ENCODE results near the gene BLMH.

Gene BLMH, protein sequence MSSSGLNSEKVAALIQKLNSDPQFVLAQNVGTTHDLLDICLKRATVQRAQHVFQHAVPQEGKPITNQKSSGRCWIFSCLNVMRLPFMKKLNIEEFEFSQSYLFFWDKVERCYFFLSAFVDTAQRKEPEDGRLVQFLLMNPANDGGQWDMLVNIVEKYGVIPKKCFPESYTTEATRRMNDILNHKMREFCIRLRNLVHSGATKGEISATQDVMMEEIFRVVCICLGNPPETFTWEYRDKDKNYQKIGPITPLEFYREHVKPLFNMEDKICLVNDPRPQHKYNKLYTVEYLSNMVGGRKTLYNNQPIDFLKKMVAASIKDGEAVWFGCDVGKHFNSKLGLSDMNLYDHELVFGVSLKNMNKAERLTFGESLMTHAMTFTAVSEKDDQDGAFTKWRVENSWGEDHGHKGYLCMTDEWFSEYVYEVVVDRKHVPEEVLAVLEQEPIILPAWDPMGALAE
- total RNA-seq = 31.1 reads per million, percentile 57 among the genes with 10 or more reads in this experiment

DNA sequence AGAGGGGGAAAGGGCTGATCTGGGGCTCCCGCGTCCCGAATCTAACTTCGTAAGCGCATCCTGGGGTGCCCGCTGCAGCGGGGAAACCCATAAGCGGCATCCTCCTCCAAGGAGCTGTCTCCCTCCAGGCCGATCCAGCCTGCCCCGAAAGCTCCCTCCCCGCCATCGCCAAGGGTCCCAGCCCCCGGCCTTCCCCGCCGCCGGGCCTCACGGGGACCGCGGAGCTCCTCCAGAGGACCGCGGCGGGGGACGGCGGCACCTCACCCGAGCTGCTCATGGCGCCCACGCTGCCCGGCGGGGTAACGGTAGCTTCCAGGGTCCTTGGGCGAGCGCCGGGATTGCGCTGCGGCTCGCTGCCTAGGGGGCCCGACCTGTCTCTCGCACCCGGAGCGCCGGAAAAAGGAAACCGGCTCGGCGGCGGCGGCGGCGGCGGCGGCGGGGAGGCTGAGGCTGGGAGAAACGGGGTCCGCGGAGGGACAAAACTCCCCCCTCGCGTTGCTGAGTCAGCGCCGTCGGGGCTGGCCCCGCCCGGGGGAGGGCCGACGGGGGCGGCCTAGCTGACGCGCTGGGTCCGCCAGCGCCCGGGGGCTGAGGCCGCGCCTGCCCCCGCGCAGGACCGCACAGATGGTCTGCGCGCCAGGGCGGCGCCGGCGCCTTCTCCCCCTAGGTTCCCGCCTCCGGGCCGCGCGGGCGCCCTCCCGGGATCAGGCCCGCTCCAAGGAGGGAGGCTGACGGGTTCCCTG is at the start of gene BLMH:
Gene BLMH, minus strand, starts transcription at position 402 of the 743 bp plus-strand sequence. Its CDS starts 125 bp downstream, at position 277.
- peak; percentile 70 for DNase-seq

GRCh38 chr17:30340801-30341356 is 49.1 kb upstream of the BLMH start:
- DNase-seq = no peak

DNA sequence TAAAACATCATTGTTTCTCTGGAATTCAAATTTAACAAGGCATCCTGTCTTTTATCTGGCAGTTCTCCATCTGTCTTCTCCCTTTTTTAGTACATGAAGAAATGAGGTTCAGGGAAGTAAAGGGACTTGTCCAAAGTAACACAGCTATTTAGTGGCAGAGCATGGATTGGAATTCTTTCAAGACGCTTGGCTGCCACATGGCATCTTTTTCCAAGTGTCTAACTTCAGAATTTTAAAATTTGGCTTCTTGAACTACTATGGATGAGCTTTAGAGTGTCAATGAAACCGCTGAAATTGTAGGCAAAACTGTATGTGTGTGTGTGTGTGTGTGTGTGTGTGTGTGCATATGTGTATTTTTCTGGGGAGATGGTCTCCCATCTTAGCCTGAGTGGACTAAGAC is 47.3 kb upstream of the BLMH start:
- DNase-seq = no peak

GRCh38 chr17:30337393-30337999 is 45.8 kb upstream of the BLMH start:
- DNase-seq = no peak

DNA sequence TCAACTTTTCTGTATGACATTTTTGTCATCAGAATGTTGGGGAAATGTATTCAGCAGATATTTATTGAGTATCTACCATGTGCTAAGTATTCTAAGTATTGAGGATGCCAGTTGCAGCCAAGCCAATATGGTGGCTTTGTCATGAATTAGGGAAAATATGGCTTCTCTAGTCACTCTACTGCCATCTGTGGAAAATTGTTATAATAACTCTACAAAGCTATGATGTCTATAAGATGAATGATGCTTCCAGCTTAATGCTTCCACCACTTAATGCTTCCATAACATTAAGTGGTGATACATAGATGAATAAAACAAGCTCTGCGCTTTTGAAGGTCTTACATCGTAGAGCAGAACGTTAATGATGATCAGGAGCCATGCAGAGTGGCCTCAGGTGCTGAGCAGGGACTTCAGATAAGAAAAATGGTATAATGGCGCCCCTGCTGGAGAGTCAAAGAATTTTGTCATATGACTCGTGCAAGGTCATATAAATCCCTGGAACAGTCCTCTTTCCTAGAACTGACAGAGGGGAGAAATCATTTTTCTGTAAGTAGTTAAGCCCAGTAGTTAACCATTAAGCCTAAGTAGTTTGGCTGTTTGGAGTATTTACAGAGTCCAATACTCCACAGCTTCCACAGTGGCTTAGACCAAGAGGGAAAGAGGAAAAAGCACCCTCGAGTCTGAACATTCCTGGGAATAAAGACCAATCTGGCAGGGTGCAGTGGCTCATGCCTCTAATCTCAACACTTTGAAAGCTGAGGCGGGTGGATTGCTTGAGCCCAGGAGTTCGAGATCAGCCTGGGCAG is 44.8 kb upstream of the BLMH start:
- peak; percentile 46 for DNase-seq

DNA sequence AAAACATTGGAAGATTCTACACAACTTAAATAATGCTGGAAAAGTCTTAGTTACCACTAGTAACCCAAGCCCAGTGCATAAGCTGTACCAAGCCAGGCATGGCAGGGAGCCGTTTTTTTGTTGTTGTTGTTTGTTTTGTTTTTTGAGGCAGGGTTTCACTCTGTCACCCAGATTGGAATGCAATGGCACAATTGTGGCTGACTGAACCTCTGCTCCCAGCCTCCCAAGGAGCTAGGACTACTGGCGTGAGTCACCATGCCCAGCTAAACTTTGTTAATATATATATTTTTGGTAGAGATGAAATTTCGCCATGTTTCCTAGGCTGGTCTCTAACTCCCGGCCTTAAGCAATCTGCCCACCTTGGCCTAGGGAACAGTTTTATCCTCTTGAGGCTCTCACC is 42.7 kb upstream of the BLMH start:
- DNase-seq = no peak

DNA sequence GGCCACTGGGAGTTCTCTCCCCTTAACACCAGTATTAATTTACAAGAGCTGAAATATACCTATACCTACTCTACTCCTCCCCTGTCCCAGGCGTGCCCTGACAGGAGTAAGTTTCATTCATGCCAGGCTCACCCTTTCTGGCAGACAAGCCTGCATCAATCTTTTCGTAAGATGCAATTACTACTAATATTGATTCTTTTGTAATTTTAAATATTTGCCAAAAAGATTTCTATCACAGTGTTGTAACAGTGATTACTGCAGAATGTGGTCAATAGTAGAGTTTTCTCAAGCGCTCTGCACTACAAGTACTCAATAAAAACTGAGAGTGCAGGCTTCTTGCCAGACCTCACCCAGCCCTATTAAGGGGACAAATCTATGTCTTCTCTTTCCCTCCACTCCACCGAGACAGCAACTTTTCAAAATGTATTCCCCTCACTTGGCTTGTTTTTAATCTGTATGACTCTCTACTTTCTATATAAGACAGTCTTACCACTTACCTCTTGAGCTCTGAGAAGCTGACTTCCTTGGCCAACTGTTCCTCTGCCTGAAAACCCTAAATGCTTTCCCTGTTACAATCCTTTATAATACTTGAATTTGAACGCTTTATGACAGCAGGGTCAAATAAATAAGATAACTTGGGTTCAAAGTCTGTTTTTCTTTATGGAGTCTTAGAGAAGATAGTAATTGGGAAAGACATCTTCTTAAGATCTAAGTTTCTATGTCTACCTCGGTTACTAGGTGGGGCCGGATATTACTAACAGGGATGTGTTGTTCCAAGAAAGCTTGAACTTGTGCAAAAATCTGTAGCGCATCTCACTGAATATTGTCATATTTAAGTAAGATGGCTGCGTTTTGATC is 42.0 kb upstream of the BLMH start, which contains the start of gene TMIGD1:
Gene TMIGD1, minus strand, starts transcription at position 555 of the 858 bp plus-strand sequence. CDS start 1,924 bp downstream, outside the sequence.
- DNase-seq = no peak

GRCh38 chr17:30332057-30332542 is 40.4 kb upstream of the BLMH start:
- DNase-seq = peak; percentile 34

GRCh38 chr17:30326809-30327208 is 35.1 kb upstream of the BLMH start:
- DNase-seq = no peak

DNA sequence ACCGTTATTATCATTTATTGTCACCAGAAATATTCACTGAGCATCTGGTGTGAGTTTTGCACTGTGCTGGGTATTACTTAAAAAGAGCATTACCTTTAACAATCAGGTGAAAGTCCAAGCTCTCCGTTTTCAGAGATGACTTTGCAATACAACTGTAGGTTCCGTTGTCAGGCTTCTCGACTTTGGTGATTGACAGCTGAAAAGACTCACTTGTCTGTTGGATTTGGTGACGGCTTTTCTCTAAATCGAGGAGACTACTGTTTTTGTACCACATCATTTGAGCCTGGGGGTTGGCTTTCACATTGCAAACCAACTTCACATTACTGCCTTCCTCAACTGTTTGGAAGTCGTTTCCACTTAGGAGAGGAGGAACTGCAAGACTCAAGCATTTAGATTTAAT is 33.0 kb upstream of the BLMH start:
- DNase-seq = no peak

DNA sequence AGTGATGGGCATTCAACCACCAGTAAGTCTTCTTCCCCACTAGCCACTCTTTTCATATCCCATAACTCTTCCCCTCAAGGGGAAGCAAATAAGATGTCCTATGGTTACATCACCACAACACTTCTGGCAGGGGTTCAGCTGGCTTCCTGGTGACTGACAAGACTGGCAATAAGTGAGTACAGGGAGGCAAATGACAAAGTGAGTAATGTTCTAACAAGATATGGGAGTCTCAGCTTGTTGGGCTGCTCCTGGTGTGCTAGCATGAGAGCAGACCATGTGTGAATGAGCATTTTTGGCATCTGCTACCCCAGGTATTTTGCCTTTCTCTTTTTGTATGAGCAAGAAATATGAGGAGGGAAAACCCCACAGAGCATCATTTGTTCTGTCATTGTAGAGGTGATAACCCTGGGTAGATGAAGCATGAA is 32.2 kb upstream of the BLMH start:
- DNase-seq = peak; percentile 12

DNA sequence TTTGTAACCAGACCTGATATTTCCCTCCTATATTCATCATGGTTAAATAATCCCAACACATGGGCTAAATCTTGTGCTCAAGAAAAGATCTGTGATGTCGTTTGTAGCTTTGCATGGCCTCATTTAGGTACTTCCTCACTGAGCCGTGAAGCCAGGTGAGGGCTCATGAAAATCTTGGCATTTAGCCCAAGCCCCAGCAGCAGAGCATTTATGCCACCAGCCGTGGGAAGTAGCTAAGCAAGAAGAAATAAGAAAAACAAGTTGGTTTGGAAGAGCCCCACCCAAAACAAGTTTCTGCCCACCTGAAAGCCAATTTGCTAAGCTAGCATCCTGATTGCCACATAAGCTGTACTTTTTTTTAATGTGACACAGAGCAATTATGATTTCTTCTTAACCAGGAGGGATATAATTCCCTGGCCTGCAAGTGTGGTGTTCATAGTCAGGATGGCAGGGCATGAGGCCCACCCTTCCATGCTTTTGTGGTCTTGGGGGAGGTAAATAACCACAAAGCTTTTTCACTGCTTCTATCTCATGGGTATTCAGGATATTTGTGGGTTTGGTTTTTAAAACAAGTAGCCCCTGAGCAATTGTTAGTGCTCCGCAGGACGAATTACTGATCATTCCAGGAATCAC is 31.6 kb upstream of the BLMH start:
- peak; percentile 45 for DNase-seq

DNA sequence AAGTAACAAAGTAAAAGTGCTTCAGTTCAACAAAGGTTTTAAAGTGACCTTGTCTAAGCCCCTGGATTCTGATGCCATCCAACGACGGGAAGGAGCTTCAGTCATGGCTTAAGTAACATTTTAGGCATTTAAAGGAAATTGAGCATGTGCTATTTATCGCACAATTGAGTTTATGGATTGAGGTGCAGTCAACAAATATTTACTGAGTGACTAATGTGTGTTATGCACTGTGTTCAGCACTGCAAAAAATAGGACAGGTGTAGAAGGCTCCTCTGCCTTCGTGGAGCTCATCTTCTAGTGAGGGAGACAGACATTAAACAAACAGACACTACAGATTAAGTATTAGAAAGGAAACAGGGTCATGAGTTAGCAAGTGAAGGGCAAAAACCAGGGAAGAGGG is 29.6 kb upstream of the BLMH start:
- no peak for DNase-seq

- DNase-seq = no peak
Measured at GRCh38 chr17:30318155-30318554, 26.4 kb upstream of the BLMH start.

- no peak for DNase-seq
Measured at GRCh38 chr17:30316736-30317135, 25.0 kb upstream of the BLMH start.

DNA sequence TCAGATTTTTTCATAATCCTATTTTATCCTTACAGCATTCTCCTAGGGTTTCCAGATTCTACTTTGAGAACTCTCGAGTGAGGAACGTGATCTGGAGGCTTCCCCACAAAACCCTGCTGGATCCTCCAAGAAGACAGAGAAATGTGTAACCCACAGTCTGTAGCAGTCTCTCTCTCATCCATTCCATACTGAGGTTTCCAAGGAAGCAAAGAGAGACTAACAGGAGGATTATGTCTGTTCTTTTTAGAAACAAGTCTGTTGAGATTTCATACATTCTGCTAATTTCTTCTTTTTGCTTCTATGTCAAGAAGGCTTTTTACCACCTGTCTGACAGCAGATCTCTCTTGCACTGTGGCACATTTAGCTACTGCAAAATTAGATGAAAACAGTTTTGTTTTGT is 23.4 kb upstream of the BLMH start:
- no peak for DNase-seq

DNA sequence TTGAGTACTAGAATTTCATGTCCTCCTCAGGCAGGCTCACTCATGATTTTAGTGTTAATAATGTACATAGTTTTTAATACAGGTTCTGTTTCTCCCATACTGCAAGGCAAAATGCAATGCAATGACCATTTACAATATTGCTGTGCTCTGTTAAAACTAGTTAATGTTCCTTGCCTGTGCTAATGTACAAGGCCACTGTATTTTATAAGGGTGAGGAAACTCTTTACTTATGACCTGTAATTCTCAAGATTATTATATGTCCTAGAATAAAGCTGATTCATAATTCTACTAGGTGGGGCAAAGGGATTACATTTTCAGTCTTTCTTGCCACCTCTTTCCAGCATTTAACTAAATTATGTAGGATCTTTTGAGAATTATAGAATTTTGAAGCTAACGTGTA is 22.7 kb upstream of the BLMH start:
- DNase-seq = no peak

- no peak for DNase-seq
Measured at GRCh38 chr17:30312226-30312625, 20.5 kb upstream of the BLMH start.

DNA sequence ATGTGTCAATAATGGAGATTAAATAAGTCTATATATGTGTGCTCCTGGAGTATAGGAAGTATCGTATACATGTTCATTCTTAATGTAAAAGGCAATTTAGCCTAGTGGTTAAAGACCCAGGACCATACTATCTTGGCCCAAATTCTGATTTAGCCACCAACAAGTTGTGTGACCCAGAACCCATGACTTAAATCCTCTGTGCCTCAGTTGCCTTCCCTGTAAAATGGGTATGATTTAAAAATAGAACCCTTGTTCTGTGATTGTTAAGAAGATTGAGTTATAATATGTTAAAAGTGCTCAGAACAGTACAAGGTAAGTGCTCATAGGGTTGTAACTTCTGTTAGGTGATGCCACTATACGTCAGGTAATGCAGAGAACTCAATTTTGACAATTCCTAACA is 18.8 kb upstream of the BLMH start:
- no peak for DNase-seq

DNA sequence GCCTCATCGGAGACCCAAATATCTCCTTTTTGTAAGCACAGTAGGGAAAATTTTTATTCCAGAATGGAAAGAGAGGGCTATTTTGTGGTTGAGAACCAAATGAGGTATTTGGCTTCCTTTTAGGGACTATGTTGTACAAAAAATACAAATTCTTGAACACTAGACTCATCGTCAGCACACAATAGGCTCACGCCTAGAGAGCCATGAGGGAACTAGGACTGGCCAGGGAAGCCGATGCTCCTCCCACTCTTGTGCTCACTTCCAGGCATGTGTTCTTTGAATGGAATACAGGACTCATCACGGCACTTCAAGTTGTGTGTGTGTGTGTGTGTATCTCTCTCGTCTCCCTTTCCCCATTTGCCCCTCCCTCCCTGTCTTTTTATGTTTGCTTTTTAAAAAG is 17.8 kb upstream of the BLMH start:
- DNase-seq = no peak
